NCI-H146 (cell line): ENCODE measurements around the gene BEAN1.

Experiments
- DNase-seq: peaks from one replicate; lab custom pipeline; 2025; lab: John Stamatoyannopoulos, UW

Gene BEAN1

GRCh38 chr16:66427036-66427860, at the start of gene BEAN1:
BEAN1 (plus strand) TSS chr16:66427295; CDS start chr16:66437677, 10,382 bp downstream.
- DNase-seq, result peak; percentile 52

- DNase-seq, result no peak
These were observed 49.8 kb upstream of the BEAN1 start for GRCh38 chr16:66377324-66377723.

- DNase-seq, result no peak
These were observed 48.1 kb upstream of the BEAN1 start for GRCh38 chr16:66378741-66379570.

DNA sequence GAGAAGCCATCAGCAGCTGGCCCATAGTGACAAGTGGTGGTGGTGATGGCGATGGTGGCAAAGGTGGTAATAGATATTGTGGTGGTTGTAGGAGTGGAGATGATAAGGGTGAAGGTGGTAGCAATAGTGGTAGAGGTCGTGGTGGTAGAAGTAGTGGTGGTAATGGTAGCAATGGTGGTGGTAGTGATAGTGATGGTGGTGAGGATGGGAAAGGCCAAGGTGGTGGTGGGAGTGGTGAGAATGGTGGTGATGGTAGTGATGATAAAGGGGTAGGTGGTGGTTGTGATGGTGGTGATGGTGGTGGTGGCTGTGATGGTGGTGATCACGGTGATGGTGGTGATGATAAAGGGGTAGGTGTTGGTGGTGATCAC, 47.5 kb upstream of the BEAN1 start:
- no peak for DNase-seq

- DNase-seq, result no peak
These were observed 46.7 kb upstream of the BEAN1 start for GRCh38 chr16:66380421-66380820.

- DNase-seq, result no peak
These were observed 45.4 kb upstream of the BEAN1 start for GRCh38 chr16:66381585-66382170.

- no peak for DNase-seq
These were observed 44.7 kb upstream of the BEAN1 start for GRCh38 chr16:66382171-66382965.

GRCh38 chr16:66382966-66383299, 44.2 kb upstream of the BEAN1 start:
- DNase-seq, result no peak

GRCh38 chr16:66383551-66383950, 43.5 kb upstream of the BEAN1 start:
- DNase-seq, result no peak

DNA sequence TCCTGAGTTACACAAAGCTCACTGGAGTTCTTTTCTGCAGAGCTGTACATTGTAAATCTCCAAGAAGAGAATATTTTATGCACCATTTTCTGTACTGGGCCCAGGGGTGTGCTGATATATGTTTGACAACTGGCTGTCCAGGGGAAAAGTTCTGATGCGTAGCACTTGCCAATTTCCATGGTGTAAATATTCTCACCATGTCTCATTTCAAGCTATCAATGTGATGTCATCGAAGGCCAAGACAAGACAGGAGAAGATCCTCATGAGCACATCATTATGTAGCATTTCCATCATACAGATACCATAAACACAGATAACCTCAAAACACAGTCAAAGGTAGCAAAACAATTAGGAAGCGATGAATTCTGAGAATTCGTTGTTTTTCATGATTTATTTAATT, 41.7 kb upstream of the BEAN1 start:
- no peak for DNase-seq

GRCh38 chr16:66386629-66387622, 40.2 kb upstream of the BEAN1 start:
- no peak for DNase-seq

- no peak for DNase-seq
These were observed 39.2 kb upstream of the BEAN1 start for GRCh38 chr16:66387817-66388332.

GRCh38 chr16:66388350-66389139, 38.5 kb upstream of the BEAN1 start:
- DNase-seq, result no peak

GRCh38 chr16:66389256-66390176, 37.6 kb upstream of the BEAN1 start:
- DNase-seq, result no peak

- DNase-seq, result no peak
These were observed 36.6 kb upstream of the BEAN1 start for GRCh38 chr16:66390346-66391108.

GRCh38 chr16:66391726-66392670, 35.1 kb upstream of the BEAN1 start:
- no peak for DNase-seq
